CD4-positive, alpha-beta T cell (primary cell): ENCODE results near the gene UNC13D. TPM values are rescaled to one million over a fixed set of nuclear protein-coding genes. Genes with fewer than 3 reads are reported as not detected.
A peak's percentile ranks its signal among the peaks of the same experiment; 100 is the strongest.

ENCODE experiments used
- ATAC-seq: fragments of 200-7000 bp; cut with Tn5 transposase; one replicate; pipeline ENCODE4 v1.10.0; 2022; ENCODE audit warnings: mild to moderate bottlenecking; ENCODE audit not compliant: poor library complexity
- CTCF ChIA-PET: fragments of 350-600 bp; sonication (Branson Sonifier 250); formaldehyde crosslinking; loops from one replicate; lab custom pipeline; 2021; ENCODE audit warnings: antibody characterized with exemption, inconsistent platforms; lab: Charles Lee
- POLR2A ChIA-PET: fragments of 350-600 bp; sonication (Branson Sonifier 250); formaldehyde crosslinking; loops from one replicate; lab custom pipeline; 2021; ENCODE audit warnings: antibody characterized with exemption, inconsistent platforms; lab: Charles Lee
- DNase-seq, 14 experiments: peaks; one replicate each; pipeline ENCODE4 v3.0.0-alpha.2; 2013 to 2020; ENCODE audit warnings: mixed read lengths in 2 of 14
- H3K27ac ChIP-seq, 2 donors: one replicate each; pipeline versions ENCODE4 v1.5.1 to v1.7.0; 2013; ENCODE audit warnings: low read length in 2 of 2, low read depth in 1 of 2, mild to moderate bottlenecking in 1 of 2
- H3K27me3 ChIP-seq, 2 experiments: 1 replicate in 1 of 2; 2 replicates in 1 of 2; pipeline versions ENCODE4 v1.6.1 to v1.7.0; 2013; ENCODE audit warnings: low read length in 2 of 2, control low read depth in 1 of 2, mild to moderate bottlenecking in 1 of 2, moderate library complexity in 1 of 2; ENCODE audit not compliant: insufficient read depth in 2 of 2, control insufficient read depth in 1 of 2
- H3K36me3 ChIP-seq: one replicate; pipeline ENCODE4 v1.6.1; 2013; ENCODE audit warnings: low read length, control low read depth; ENCODE audit not compliant: insufficient read depth
- H3K4me1 ChIP-seq: one replicate; pipeline ENCODE4 v1.6.1; 2013; ENCODE audit warnings: low read length, control low read depth; ENCODE audit not compliant: insufficient read depth
- H3K4me3 ChIP-seq: one replicate; pipeline ENCODE4 v1.5.1; 2013; ENCODE audit warnings: mild to moderate bottlenecking, low read length, moderate library complexity
- H3K9me3 ChIP-seq, 2 experiments: 1 replicate in 1 of 2; 2 replicates in 1 of 2; pipeline versions ENCODE4 v1.6.1 to v1.7.0; 2013; ENCODE audit warnings: low read length in 2 of 2, mild to moderate bottlenecking in 2 of 2, control low read depth in 1 of 2, moderate library complexity in 1 of 2; ENCODE audit not compliant: control insufficient read depth in 1 of 2, insufficient read depth in 1 of 2
- H3K27ac Mint-ChIP-seq: one replicate; pipeline ENCODE4 v1.8.0; 2020; ENCODE audit warnings: mixed read lengths
- H3K27me3 Mint-ChIP-seq: one replicate; pipeline ENCODE4 v1.8.0; 2021; ENCODE audit warnings: mixed read lengths
- H3K36me3 Mint-ChIP-seq: one replicate; pipeline ENCODE4 v1.8.0; 2021; ENCODE audit warnings: low read depth, mixed read lengths
- H3K4me1 Mint-ChIP-seq: one replicate; pipeline ENCODE4 v1.8.0; 2021; ENCODE audit warnings: low read depth, mixed read lengths
- H3K4me3 Mint-ChIP-seq: one replicate; pipeline ENCODE4 v1.8.0; 2020; ENCODE audit warnings: mild to moderate bottlenecking, mixed read lengths
- H3K9me3 Mint-ChIP-seq: one replicate; pipeline ENCODE4 v1.8.0; 2020; ENCODE audit warnings: mixed read lengths
- CTCF ChIP-seq: fragments of 200-600 bp; IDR thresholded peaks from one replicate; pipeline ENCODE4 v1.8.0; 2022; ENCODE audit warnings: antibody characterized with exemption, mild to moderate bottlenecking
- intact Hi-C, 2 experiments: fragments of 100-400 bp; cut with DNase I in 1 of 2; cut with micrococcal nuclease in 1 of 2; formaldehyde crosslinking; loops; one replicate each; pipeline versions ENCODE4 v1.15.1 to v1.9.0; 2023 to 2025; cut with DNase I, micrococcal nuclease
- total RNA-seq, 174 experiments: library from RNA in 2 of 174; stranded (reverse) in 2 of 174; gene quantifications; one replicate each; pipeline ENCODE4 v1.2.3 and lab custom pipeline; 2021 to 2026

Gene UNC13D
- total RNA-seq, 2 experiments from 2014 or later: 110 to 112 TPM

DNA sequence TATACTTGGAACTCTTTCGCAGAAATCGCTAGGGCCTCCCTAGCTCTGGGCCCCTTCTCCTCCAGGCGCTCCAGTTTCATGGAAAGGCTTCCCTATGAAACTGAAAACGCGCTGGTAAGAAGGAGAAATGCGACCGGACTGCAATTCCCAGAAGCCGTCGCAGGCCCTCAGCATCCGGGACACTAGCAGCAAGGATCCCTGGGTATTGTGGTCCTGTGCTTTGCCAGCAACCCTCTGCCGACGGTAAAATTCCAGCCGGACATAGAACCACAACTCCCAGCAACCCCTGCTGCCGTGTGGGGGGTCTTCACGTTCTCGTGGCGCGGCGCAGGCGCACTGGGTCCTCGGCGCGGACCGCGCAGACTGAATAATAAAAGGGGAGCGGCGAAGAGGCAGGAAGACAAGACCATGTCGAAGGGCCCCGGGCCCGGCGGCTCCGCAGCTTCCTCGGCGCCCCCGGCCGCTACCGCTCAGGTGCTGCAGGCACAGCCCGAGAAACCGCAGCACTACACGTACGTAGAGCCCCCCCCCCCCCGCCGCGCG, 59.7 kb downstream of the UNC13D start, which contains the start of gene UNK:
Gene UNK (plus strand): TSS at position 334 of the 543 bp plus-strand sequence. CDS start 75 bp downstream, at position 409.
- DNase-seq (peak; percentile 90 to 99 (median 94)), ATAC-seq (peak; percentile 63)
- Mint-ChIP-seq H3K9me3 (no peaks in the 10 kb centered on the region), H3K4me3 (peak within 1 kb of the TSS; percentile 92), H3K27me3 (peaks cover 3% of the 10 kb centered on the region), H3K4me1 (peaks cover 52% of the 10 kb centered on the region), H3K36me3 (peaks cover 9% of the 10 kb centered on the region), H3K27ac (peak within 1 kb of the TSS; percentile 93)
- Histone ChIP-seq H3K27ac (peak within 1 kb of the TSS; percentile 99 to 100), H3K4me3 (peak within 1 kb of the TSS; percentile 69), H3K4me1 (peaks cover 45% of the 10 kb centered on the region), H3K27me3 (no peaks in the 10 kb centered on the region), H3K36me3 (no peaks in the 10 kb centered on the region), H3K9me3 (no peaks in the 10 kb centered on the region)
- ChIA-PET POLR2A (interaction anchor here (0.6 to 6.6 kb wide), 27 partner anchors 9 to 514 kb away, joined by 3 to 112 read pairs (median 7); partner anchors contain the start of genes GALK1, MIF4GD, RECQL5 and SAP30BP), CTCF (interaction anchor here (0.5 to 5.2 kb wide), 5 partner anchors 19 to 429 kb away, joined by 3 to 25 read pairs (median 9); partner anchors contain the start of genes GALK1, TRIM65 and WBP2)
- no peak for TF ChIP-seq CTCF
- intact Hi-C loops: loop anchor here (1.0 to 10.0 kb wide), 7 partner anchors 32 to 950 kb away; partner anchors contain the start of genes WBP2 (in 2 of the 2), MFSD11 (in 1 of the 2), SRSF2 (in 1 of the 2) and TMEM94 (in 1 of the 2)

GRCh38 chr17:75783803-75784472, 60.3 kb downstream of the UNC13D start:
- H3K36me3 Mint-ChIP-seq: peaks cover 13% of the 10 kb centered on the region
- POLR2A ChIA-PET: interaction anchor here (0.7 to 6.6 kb wide), 26 partner anchors 8 to 494 kb away, joined by 3 to 112 read pairs (median 12); partner anchors contain the start of genes GALK1, RECQL5, SAP30BP and SLC25A19
- H3K27ac Mint-ChIP-seq: peak overlapping the region; percentile 93
- Histone ChIP-seq H3K4me3 (peak overlapping the region; percentile 69), H3K4me1 (peaks cover 45% of the 10 kb centered on the region), H3K27me3 (no peaks in the 10 kb centered on the region), H3K9me3 (no peaks in the 10 kb centered on the region), H3K36me3 (peaks cover under 1% of the 10 kb centered on the region), H3K27ac (peak overlapping the region; percentile 99 to 100)
- peaks cover 5% of the 10 kb centered on the region for H3K27me3 Mint-ChIP-seq
- peak; percentile 3 for ATAC-seq
- H3K9me3 Mint-ChIP-seq: no peaks in the 10 kb centered on the region
- intact Hi-C loops: loop anchor here (1.0 to 10.0 kb wide), 7 partner anchors 19 to 951 kb away; partner anchors contain the start of genes WBP2 (in 2 of the 2), GALK1 (in 1 of the 2), MFSD11 (in 1 of the 2) and SRSF2 (in 1 of the 2)
- TF ChIP-seq CTCF: no peak
- peaks cover 54% of the 10 kb centered on the region for H3K4me1 Mint-ChIP-seq
- peak in 4 of 14 experiments; percentile 7 to 49 (median 30) for DNase-seq
- CTCF ChIA-PET: interaction anchor here (0.5 to 5.2 kb wide), 16 partner anchors 10 to 428 kb away, joined by 3 to 25 read pairs (median 4); partner anchors contain the start of genes GALK1, RECQL5, SAP30BP and TRIM65
- peak overlapping the region; percentile 92 for H3K4me3 Mint-ChIP-seq
